Stomach (tissue), 4 donors: ENCODE data around the gene KIF1A.

ENCODE experiments used
- EP300 ChIP-seq: sonication (generic); formaldehyde crosslinking; IDR thresholded peaks from one replicate; pipeline ENCODE4 v1.6.1; 2017; ENCODE audit warnings: antibody characterized with exemption
- POLR2A ChIP-seq, 4 donors: fragments of 450-650 bp; IDR thresholded peaks; one replicate each; pipeline ENCODE4 v1.6.1; 2016; ENCODE audit warnings: antibody characterized with exemption in 4 of 4, control low read depth in 2 of 4, mild to moderate bottlenecking in 1 of 4, moderate library complexity in 1 of 4
- POLR2AphosphoS5 ChIP-seq, 3 donors: sonication (generic); formaldehyde crosslinking; IDR thresholded peaks; one replicate each; pipeline ENCODE4 v1.6.1; 2016; ENCODE audit warnings: antibody characterized with exemption in 3 of 3
- TF ChIP-seq, protein P1 (sequence below), 7 experiments: fragments of 450-650 bp in 4 of 7; fragments of 200-600 bp in 3 of 7; sonication (generic) in 3 of 7; IDR thresholded peaks; one replicate each; pipeline ENCODE4 v1.5.1; 2016 to 2019; ENCODE audit warnings: antibody characterized with exemption in 7 of 7, control low read depth in 2 of 7, mild to moderate bottlenecking in 1 of 7

DNA sequence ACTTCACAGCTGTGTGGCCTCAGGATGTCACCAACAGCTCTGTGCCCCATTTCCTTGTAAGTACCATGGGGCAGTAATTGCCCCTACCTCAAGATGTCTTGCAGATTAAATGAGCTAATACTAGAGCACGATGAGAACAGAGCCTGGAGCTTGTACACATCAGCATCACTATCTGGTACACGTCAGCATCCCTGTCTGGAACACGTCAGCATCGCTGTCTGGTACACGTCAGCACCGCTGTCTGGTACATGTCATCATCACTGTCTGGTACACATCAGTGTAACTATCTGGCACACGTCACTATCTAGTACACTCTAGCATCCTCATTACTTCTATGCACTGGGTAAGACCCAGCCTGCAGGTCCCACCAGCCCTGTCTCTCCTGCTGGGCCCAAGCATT lies 91.2 kb downstream of the KIF1A start:
- TF ChIP-seq POLR2A (IDR thresholded peaks at IDR 0.05) (no peak), EP300 (no peak), POLR2AphosphoS5 (IDR thresholded peaks at IDR 0.05) (no peak)
- TF ChIP-seq, protein P1, sequence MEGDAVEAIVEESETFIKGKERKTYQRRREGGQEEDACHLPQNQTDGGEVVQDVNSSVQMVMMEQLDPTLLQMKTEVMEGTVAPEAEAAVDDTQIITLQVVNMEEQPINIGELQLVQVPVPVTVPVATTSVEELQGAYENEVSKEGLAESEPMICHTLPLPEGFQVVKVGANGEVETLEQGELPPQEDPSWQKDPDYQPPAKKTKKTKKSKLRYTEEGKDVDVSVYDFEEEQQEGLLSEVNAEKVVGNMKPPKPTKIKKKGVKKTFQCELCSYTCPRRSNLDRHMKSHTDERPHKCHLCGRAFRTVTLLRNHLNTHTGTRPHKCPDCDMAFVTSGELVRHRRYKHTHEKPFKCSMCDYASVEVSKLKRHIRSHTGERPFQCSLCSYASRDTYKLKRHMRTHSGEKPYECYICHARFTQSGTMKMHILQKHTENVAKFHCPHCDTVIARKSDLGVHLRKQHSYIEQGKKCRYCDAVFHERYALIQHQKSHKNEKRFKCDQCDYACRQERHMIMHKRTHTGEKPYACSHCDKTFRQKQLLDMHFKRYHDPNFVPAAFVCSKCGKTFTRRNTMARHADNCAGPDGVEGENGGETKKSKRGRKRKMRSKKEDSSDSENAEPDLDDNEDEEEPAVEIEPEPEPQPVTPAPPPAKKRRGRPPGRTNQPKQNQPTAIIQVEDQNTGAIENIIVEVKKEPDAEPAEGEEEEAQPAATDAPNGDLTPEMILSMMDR (IDR thresholded peaks at IDR 0.05): no peak
